ENCODE data around the gene MPST.

DNA sequence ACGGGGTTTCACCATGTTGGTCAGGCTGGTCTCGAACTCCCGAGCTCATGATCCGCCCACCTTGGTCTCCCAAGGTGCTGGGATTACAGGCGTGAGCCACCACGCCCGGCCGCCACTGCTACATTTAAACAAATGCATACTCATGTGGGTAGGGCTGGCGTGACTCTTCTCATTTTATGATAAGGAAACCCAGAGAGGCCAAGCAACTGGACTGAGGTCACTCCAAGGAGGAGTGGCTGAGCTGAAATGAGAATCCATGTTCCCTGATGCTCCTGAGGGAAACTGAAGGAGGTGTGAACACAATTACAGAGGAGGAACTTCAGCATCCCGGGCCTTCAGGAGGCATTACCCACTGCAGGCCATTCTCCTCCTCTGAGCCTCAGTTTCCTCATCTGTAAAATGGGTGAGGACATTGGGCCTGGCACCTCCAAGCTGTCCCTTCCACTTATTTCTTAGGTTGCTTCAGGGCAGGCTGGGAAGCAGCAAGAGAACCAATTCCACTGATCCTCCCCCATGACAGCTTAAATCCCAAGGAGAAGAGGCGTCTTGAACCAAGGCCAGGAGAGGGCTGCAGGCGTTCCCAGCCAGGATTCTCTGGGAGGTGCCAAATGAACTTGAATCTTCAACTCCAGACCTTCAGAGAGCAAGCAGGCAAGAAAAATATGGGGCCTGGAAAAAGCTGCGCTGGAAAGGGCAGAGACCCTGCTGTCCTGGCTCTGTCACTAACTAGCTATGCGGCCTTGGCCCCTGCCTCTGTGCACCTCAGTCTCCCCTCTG is 3.2 kb upstream of the MPST start:
- no peak for TF ChIP-seq EZH2 (IDR thresholded peaks at IDR 0.05; ENCODE audit: low read length)
- TF ChIP-seq, protein P1, sequence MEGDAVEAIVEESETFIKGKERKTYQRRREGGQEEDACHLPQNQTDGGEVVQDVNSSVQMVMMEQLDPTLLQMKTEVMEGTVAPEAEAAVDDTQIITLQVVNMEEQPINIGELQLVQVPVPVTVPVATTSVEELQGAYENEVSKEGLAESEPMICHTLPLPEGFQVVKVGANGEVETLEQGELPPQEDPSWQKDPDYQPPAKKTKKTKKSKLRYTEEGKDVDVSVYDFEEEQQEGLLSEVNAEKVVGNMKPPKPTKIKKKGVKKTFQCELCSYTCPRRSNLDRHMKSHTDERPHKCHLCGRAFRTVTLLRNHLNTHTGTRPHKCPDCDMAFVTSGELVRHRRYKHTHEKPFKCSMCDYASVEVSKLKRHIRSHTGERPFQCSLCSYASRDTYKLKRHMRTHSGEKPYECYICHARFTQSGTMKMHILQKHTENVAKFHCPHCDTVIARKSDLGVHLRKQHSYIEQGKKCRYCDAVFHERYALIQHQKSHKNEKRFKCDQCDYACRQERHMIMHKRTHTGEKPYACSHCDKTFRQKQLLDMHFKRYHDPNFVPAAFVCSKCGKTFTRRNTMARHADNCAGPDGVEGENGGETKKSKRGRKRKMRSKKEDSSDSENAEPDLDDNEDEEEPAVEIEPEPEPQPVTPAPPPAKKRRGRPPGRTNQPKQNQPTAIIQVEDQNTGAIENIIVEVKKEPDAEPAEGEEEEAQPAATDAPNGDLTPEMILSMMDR (optimal IDR thresholded peaks at IDR 0.05 in 1 of 3, IDR thresholded peaks at IDR 0.05 in 1 of 3, conservative IDR thresholded peaks at IDR 0.05 in 1 of 3; ENCODE audit: extremely low read depth in 1 of 3, insufficient read depth in 2 of 3, low read length in 3 of 3): no peak

Measured in keratinocyte (primary cell).